OCI-LY3 (cell line): ENCODE data around the gene TRIM71.

Experiments used
- EZH2phosphoT487 ChIP-seq: fragments of 200-600 bp; shearing (Covaris generic); IDR thresholded peaks from 2 replicates; pipeline ENCODE4 v1.6.1; 2018; ENCODE audit warnings: antibody characterized with exemption, mixed run types, low read depth
- TF ChIP-seq, protein P1 (sequence below): fragments of 200-600, 300-600 bp; sonication (generic); IDR thresholded peaks from 2 replicates; pipeline ENCODE4 v1.5.1; 2014; ENCODE audit warnings: antibody characterized with exemption, low read length, low read depth

DNA sequence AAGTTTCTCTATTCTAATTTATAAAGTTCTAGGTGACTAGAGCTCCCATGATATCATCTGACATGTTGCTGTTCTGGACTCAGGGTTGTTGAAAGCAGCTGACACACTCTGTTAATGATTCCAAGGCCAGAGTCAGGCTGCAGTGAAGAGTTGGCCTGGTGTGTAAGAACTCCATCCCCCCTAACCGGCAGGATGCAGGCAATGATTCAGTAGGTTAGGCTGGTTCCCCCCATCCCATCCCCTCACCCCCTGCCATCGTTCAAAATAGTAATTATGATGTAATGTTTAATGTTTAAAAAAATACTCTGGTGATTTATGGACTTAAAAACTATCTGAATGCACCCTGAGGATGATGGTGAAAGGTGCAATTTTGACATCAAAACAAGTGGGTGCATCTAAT, 4.6 kb upstream of the TRIM71 start:
- TF ChIP-seq, protein P1, sequence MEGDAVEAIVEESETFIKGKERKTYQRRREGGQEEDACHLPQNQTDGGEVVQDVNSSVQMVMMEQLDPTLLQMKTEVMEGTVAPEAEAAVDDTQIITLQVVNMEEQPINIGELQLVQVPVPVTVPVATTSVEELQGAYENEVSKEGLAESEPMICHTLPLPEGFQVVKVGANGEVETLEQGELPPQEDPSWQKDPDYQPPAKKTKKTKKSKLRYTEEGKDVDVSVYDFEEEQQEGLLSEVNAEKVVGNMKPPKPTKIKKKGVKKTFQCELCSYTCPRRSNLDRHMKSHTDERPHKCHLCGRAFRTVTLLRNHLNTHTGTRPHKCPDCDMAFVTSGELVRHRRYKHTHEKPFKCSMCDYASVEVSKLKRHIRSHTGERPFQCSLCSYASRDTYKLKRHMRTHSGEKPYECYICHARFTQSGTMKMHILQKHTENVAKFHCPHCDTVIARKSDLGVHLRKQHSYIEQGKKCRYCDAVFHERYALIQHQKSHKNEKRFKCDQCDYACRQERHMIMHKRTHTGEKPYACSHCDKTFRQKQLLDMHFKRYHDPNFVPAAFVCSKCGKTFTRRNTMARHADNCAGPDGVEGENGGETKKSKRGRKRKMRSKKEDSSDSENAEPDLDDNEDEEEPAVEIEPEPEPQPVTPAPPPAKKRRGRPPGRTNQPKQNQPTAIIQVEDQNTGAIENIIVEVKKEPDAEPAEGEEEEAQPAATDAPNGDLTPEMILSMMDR = no peak
- TF ChIP-seq EZH2phosphoT487 = no peak
